HG03457 (cell line): ENCODE data around the gene TMEM163.
"Not testable (repeated sequence)": the region's sequence is repeated elsewhere in the genome, so short reads cannot be mapped to it uniquely, and the experiment has no call there.

Experiments used
- ATAC-seq: cut with Tn5 transposase; IDR thresholded peaks from one replicate; pipeline ENCODE4 v1.9.1; 2021; ENCODE audit warnings: moderate number of reproducible peaks; ENCODE audit not compliant: unreplicated experiment

Gene TMEM163

DNA sequence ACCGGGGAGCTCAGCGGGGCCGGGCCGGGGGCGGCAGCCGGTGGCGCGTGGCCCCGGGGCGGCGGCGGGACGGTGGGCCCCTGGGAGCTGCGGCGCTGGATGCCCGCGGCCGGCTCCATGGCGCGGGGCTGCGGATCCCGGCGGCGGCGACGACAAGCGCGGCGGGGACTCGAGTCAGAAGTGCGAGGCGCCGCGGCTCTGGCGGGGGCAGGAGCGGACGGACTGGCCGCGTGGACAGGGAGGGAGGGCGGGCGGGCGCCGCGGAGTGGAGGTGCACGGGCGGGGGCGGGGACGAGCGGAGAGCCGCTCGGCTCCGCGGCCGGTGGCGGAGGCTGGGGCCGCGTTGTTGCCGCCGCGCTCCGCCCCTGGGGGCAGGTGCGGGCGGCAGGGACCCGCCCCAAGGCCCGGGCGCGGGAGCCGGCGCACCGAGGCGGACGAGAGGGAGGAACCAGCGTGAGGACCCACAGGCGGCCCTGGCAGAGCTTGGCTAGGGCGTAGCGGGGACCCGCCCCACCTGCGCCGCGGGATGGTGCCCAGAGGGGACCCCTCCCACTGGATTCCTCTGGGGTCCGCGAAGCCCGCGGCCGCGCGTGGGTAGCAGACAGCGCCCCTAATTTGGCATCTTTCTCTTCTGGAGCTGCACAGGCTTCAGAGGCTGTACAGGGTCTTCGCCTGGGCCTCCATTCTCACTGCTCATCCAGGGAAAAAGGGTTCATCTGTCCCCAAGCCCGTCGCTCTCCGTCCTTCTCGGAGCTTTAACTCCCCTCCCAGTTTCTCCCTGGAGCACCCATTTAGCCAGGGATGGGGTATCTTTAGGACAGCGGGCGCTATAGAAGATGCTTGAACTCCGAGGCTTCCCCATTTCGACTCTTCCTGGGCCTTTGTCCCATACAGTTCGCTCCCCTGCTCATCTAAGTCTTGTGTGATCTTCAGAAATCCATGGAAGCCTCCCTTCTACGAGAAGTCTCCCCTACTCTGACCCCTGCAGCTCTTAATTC, at the start of gene TMEM163:
Gene TMEM163, minus strand, starts transcription at position 184 of the 998 bp plus-strand sequence.
- ATAC-seq, result no peak

GRCh38 chr2:134766583-134766982, 47.8 kb upstream of the TMEM163 start:
- no peak for ATAC-seq

- ATAC-seq, result no peak
These were observed 47.2 kb upstream of the TMEM163 start for GRCh38 chr2:134765987-134766386.

DNA sequence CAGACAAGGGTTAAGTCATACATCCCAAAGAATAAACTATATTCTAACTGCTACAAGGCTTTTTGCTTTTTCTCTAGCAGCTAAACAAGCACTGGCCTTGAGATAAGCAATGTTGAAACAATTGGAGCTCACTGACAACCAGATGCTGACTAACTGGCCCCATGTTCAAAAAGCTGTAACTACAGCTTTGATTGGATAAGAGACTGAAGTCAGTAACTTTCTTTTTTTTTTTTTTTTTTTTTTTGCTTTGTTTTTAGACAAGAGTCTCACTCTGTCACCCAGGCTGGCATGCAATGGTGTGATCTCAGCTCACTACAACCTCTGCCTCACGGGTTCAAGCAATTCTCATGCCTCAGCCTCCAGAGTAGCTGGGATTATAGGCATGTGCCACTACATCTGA, 45.4 kb upstream of the TMEM163 start:
- ATAC-seq, result no peak

DNA sequence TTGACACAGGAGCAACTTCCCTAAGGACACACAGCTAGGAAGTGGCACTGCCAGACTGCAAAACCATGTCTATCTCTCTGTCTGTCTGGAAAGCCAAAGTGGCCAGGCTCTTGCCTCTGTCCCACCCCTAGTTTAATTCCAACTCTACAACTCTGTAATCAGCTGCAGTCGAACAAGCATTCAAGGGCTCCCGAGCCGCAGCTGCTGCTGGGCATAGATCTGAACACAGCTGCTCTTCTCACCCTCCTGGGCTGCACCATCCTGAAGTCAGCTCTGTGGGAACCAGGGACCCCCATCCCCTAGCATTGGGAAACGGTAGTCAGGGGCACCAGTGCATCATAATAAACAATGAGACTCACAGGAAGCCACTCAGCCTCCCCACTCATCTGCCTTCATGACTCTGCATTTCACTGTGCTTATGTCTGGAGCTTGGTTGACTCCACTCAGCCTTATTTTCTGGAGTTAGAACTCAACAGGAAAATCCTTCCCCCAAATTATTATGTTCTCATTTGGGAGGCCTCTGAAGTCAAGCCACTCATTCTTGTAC, 44.4 kb upstream of the TMEM163 start:
- ATAC-seq, result no peak

DNA sequence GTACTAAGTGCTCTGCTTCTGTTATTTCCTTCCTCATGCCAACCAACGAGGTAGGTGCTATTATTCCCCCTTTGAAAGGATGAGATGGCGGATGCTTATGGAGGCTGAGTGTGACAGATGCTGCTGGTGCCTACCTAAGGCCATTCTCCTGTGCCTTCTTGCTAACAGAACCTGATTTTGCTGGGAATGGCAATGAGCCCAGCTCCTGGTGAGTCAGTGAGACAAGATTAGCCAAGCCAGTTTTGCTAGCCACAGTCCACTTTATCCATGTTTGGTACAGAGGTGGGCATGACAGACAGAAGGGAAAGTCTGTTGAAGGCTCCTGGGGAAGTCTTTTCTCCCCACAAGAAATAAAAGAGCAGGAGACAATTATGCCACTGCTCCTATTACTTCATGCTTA, 43.7 kb upstream of the TMEM163 start:
- no peak for ATAC-seq

- no peak for ATAC-seq
These were observed 41.6 kb upstream of the TMEM163 start for GRCh38 chr2:134760385-134760784.

- peak; percentile 96 for ATAC-seq
These were observed 39.8 kb upstream of the TMEM163 start for GRCh38 chr2:134758633-134759032.

- ATAC-seq, result not testable (repeated sequence)
These were observed 33.2 kb upstream of the TMEM163 start for GRCh38 chr2:134751981-134752380.

GRCh38 chr2:134745546-134745945, 26.7 kb upstream of the TMEM163 start:
- ATAC-seq, result no peak

DNA sequence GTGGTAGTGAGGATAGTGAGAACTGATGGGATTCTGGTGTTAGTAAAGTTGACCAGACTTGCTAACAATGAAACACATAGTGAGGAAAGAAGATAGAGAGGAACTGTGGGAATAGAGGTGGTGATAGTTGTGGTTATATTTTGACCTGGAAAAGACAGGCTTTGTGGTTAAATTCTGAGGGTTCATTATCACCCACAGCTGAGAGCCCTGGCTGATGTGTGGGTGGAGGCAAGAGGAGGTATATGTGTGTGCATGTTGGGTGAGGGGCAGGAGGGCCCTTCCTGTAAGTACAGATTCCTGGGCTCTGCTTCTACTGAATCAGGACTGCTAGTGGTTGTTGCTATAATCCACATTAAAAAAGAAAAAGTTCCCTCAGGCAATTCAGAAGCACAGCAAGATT, 26.2 kb upstream of the TMEM163 start:
- ATAC-seq, result no peak

DNA sequence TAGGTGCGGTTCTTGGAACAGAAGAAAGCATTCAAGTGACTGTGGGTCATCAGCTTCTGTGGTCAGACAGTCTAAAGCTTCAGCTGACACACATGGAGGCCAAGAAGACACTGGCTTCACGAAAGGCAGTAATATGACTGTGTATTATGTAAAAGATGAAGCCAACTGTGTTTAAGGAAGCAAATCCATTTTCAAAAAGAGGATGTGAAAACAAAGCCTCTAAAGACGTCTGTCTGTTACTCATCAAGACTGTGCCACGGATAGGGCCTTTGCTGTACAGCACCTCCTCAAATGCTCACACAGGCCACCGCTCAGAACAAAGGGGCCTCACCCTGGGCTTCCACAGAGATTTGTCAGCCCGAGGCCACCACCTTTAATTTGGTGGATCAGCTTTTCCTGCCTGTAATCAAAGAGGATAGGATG, 21.1 kb upstream of the TMEM163 start:
- peak; percentile 93 for ATAC-seq

DNA sequence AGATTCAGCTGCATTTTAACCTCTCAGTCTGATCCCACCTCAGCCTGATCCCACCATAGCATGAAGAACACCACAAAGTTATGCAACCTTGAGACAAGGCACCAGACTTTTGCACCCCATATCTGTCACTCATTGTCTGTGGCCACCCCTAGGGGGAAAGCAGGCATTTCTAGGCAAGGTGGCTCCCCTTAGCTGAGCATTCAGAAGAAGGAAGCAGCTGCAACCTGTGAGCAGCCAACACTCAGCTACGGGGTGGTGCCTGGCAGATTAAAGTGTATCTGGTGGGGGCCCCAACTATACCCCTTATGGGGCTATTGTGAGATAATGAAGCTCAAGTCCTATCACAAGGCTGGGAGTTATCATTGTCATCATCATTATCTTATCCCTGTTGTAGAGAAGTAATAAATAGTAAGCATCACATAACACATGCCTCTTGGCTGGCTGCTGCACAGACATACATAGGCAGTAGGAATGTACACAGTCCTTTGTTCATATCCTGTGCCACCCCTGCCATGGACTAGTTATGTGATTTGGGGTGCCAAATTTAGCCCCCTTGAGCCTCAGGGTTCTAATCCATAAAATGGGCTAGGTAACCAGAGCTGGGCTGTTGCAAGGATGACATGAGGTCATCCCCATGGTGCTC, 20.6 kb upstream of the TMEM163 start:
- no peak for ATAC-seq

DNA sequence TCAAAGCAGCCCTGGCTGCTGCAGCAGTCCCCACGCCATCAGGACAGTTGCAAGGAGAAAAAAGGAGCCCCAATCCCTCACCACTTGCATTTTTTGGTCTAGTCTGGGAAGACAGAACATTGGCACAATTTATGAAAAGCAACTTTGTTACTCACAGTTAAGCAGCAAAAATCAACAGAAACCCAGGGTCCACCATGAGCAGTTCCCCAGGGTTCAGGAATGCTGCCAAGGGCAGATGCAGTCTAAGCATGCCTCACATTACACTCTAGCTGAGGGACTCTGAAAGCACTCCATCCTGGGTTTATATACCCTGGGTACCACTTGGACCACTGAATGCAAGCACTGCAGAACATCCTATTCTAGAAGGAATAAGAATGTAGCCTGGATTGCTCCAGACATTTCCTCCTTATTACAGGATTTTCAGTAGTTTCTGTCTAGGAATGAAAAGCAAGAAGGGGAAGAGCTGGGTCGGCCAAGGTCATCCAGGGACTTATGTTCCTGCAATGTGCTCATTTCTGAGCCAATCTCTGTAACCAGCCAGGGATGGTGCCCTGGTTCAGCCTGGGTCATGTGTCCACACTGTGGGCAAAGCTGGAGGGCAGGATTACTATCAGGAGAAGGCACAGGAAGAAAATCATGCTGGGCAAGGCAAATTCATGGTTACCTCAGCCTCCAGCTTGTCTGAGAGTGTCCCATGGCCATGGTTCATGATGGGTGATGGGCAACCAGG, 19.5 kb upstream of the TMEM163 start:
- no peak for ATAC-seq

- ATAC-seq, result no peak
These were observed 18.9 kb upstream of the TMEM163 start for GRCh38 chr2:134737671-134738070.

- ATAC-seq, result no peak
These were observed 17.5 kb upstream of the TMEM163 start for GRCh38 chr2:134736167-134736880.

DNA sequence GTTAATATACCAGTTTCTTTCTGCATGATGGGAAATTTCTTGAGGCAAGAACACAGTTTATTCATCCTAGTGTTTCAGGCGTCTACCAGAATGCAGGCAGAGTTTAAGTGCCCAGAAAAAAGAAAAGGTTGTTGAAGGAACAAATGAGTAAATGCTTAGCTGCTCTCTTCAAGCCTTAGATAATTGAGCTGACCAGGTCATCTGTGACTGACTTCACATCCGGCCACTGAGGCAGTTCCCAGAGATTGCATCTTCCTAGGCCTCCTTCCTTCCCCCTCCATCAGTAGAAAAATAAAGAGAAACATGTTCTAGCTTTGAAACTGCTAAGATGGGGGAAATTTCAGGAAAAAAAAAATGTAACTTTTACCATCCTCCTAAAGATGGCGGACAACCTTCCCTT, 9.4 kb upstream of the TMEM163 start:
- no peak for ATAC-seq

DNA sequence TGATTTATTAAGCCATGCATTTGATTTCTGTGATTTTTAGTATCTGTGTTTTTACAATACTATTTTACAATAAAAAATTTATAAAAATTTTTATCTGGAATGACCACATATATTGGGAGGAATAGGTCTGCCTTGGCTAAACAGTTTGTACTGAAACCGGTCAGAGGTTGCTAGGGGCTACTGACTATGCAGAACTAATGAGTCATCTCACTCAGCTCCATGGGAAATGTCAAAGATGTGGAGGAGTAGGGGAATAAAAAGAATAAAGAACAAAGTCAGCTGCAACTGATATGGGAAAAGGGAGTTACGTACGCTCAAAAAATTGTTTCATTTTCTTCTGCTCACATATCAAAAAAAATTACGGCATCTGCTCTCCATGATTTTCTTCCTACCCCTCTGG, 8.6 kb upstream of the TMEM163 start:
- no peak for ATAC-seq

DNA sequence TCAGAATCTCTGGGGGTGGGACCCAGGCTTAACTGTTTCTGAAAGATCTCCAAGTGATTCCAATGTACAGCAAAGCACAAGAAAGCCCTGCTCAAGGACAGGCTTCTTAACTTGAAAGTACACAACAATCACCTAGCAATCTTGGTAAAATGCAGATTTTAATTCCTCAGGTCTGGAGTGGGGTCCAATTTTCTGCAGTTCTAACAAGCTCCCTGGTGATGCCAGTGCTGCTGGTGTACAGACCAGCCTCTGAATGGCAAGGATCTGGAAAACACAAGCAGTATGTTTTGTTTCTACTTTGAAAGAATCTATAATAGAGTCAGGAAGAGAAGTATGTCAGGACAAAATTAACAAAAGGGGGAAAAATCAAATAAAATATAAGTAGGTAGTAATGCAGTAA, 7.8 kb upstream of the TMEM163 start:
- ATAC-seq, result no peak

GRCh38 chr2:134725876-134726275, 7.1 kb upstream of the TMEM163 start:
- ATAC-seq, result no peak
